Osteoblast (primary cell): Measurements from ENCODE around the gene CAMK2G. TPM values are rescaled to one million over a fixed set of nuclear protein-coding genes. Genes with fewer than 3 reads are reported as not detected.

Experiments
- DNase-seq: peaks from one replicate; pipeline ENCODE4 v3.0.0; 2011; ENCODE audit warnings: low spot score, mixed read lengths; ENCODE audit not compliant: insufficient read length; ENCODE audit errors: missing footprints
- H2AFZ ChIP-seq: 2 replicates; pipeline ENCODE4 v1.6.0; 2011; ENCODE audit warnings: mild to moderate bottlenecking, low read length
- H3K27ac ChIP-seq: 2 replicates; pipeline ENCODE4 v1.5.1; 2011; ENCODE audit warnings: mild to moderate bottlenecking, low read depth, low read length, moderate library complexity
- H3K27me3 ChIP-seq: 2 replicates; pipeline ENCODE4 v1.6.0; 2012; ENCODE audit warnings: mild to moderate bottlenecking, control low read depth, inconsistent platforms, low read length, moderate library complexity; ENCODE audit not compliant: insufficient read depth
- H3K36me3 ChIP-seq: 2 replicates; pipeline ENCODE4 v1.5.1; 2011; ENCODE audit warnings: mild to moderate bottlenecking, low read length, control low read depth, moderate library complexity; ENCODE audit not compliant: insufficient read depth
- H3K4me1 ChIP-seq: 2 replicates; pipeline ENCODE4 v1.5.1; 2011; ENCODE audit warnings: mild to moderate bottlenecking, low read length, control low read depth, moderate library complexity; ENCODE audit not compliant: insufficient read depth
- H3K4me2 ChIP-seq: 2 replicates; pipeline ENCODE4 v1.6.0; 2011; ENCODE audit warnings: mild to moderate bottlenecking, low read length; ENCODE audit not compliant: insufficient read depth
- H3K4me3 ChIP-seq: fragments of 200-600 bp; sonication (generic); 3 replicates; pipeline ENCODE4 v1.5.1; 2012; ENCODE audit warnings: mild to moderate bottlenecking, low read length, inconsistent platforms; ENCODE audit not compliant: insufficient read depth
- H3K79me2 ChIP-seq: 2 replicates; pipeline ENCODE4 v1.6.0; 2012; ENCODE audit warnings: mild to moderate bottlenecking, low read length, control low read depth, inconsistent platforms; ENCODE audit not compliant: insufficient read depth
- H3K9me3 ChIP-seq: 2 replicates; pipeline ENCODE4 v1.5.1; 2011; ENCODE audit warnings: low read depth, low read length, control low read depth
- H4K20me1 ChIP-seq: 2 replicates; pipeline ENCODE4 v1.6.0; 2012; ENCODE audit warnings: mild to moderate bottlenecking, low read length, control low read depth; ENCODE audit not compliant: insufficient read depth
- CTCF ChIP-seq: IDR thresholded peaks from 2 replicates; pipeline ENCODE4 v1.5.1; 2011; ENCODE audit warnings: mild to moderate bottlenecking, low read depth, low read length, moderate library complexity; ENCODE audit errors: extremely low read depth
- total RNA-seq: library from RNA; depleted of rRNA; stranded (reverse); fragments of >200 nt; gene quantifications from 2 replicates; pipeline ENCODE4 v1.2.3, GENCODE V29; 2012

CAMK2G gene
- total RNA-seq, 1 donor: 22.4 TPM

GRCh38 chr10:73855413-73855812 lies 18.9 kb downstream of the CAMK2G start:
- no peak for TF ChIP-seq CTCF
- Histone ChIP-seq H3K4me2 (no peak overlapping the region), H3K27me3 (no peaks in the 10 kb centered on the region), H2AFZ (no peak overlapping the region), H3K27ac (no peak overlapping the region), H3K4me1 (peaks cover 30% of the 10 kb centered on the region), H3K36me3 (peaks cover 27% of the 10 kb centered on the region), H3K79me2 (peaks cover 14% of the 10 kb centered on the region), H3K4me3 (no peak overlapping the region), H4K20me1 (peaks cover 25% of the 10 kb centered on the region), H3K9me3 (no peaks in the 10 kb centered on the region)
- DNase-seq: peak; percentile 48

- peak; percentile 21 for DNase-seq
- H4K20me1 ChIP-seq: peaks cover 21% of the 10 kb centered on the region
- peaks cover 11% of the 10 kb centered on the region for H3K79me2 ChIP-seq
- H3K27ac ChIP-seq: no peak overlapping the region
- H3K9me3 ChIP-seq: no peaks in the 10 kb centered on the region
- TF ChIP-seq CTCF: no peak
- no peaks in the 10 kb centered on the region for H3K27me3 ChIP-seq
- no peak overlapping the region for H3K4me2 ChIP-seq
- H2AFZ ChIP-seq: no peak overlapping the region
- no peak overlapping the region for H3K4me3 ChIP-seq
- peaks cover 19% of the 10 kb centered on the region for H3K36me3 ChIP-seq
- peaks cover 24% of the 10 kb centered on the region for H3K4me1 ChIP-seq
Observed at GRCh38 chr10:73854310-73854709, 20.0 kb downstream of the CAMK2G start.

GRCh38 chr10:73853196-73853595 lies 21.2 kb downstream of the CAMK2G start:
- no peak for TF ChIP-seq CTCF
- H3K4me1 ChIP-seq: peaks cover 20% of the 10 kb centered on the region
- DNase-seq: no peak
- peaks cover 26% of the 10 kb centered on the region for H3K36me3 ChIP-seq
- no peaks in the 10 kb centered on the region for H3K27me3 ChIP-seq
- no peak overlapping the region for H3K27ac ChIP-seq
- peaks cover 9% of the 10 kb centered on the region for H3K79me2 ChIP-seq
- H3K4me2 ChIP-seq: no peak overlapping the region
- no peak overlapping the region for H2AFZ ChIP-seq
- peaks cover 20% of the 10 kb centered on the region for H4K20me1 ChIP-seq
- no peak overlapping the region for H3K4me3 ChIP-seq
- no peaks in the 10 kb centered on the region for H3K9me3 ChIP-seq

- peaks cover 5% of the 10 kb centered on the region for H3K4me1 ChIP-seq
- peak; percentile 92 for DNase-seq
Observed at GRCh38 chr10:73850863-73851461, 23.4 kb downstream of the CAMK2G start.

More at GRCh38 chr10:73850863-73851461, 23.4 kb downstream of the CAMK2G start:
- H3K27me3 ChIP-seq: no peaks in the 10 kb centered on the region
- TF ChIP-seq CTCF: no peak
- no peak overlapping the region for H3K4me3 ChIP-seq
- peaks cover 44% of the 10 kb centered on the region for H3K36me3 ChIP-seq
- no peak overlapping the region for H3K27ac ChIP-seq
- peaks cover 14% of the 10 kb centered on the region for H4K20me1 ChIP-seq
- no peak overlapping the region for H2AFZ ChIP-seq
- peaks cover under 1% of the 10 kb centered on the region for H3K79me2 ChIP-seq
- no peaks in the 10 kb centered on the region for H3K9me3 ChIP-seq
- H3K4me2 ChIP-seq: no peak overlapping the region
